ENCODE data around the gene OR13G1.

OR13G1 gene

DNA sequence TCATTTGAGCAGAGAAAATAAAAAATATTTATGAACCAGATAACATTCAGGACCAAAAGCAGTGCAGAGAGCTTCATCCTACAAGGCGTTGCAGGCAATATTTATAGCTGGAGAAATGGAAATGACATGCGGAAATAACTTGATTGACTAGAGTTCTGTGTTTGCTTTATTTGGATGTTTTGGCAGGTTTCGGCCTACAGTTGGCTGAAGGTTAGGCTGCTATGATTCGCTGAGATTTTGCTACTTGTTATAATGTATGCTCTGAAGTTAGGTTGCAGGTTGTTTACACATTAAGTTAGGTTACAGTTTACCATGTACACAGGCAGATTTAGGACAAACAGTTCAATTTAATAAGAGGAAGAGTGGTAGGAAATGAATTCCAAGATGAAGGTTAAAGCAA, 632 bp upstream of the OR13G1 start:
- Histone ChIP-seq H4K20me1 (ENCODE audit: low read depth, low read length) (no peaks in the 10 kb centered on the region), H2AFZ (ENCODE audit: low read depth, low read length, severe bottlenecking) (no peak overlapping the region), H3K4me3 (ENCODE audit: insufficient read depth, low read length, poor library complexity, severe bottlenecking) (no peak overlapping the region), H3K4me2 (ENCODE audit: low read depth, low read length, poor library complexity, severe bottlenecking) (no peak overlapping the region), H3K36me3 (ENCODE audit: low read length) (no peaks in the 10 kb centered on the region), H3K9ac (ENCODE audit: low read length) (no peak overlapping the region), H3K27me3 (ENCODE audit: low read length) (no peaks in the 10 kb centered on the region), H3K9me3 (ENCODE audit: insufficient read depth, low read length) (no peaks in the 10 kb centered on the region), H3K27ac (ENCODE audit: low read depth, low read length) (no peak overlapping the region), H3K9me2 (replicated peaks; ENCODE audit: insufficient read depth, low read length) (no peaks in the 10 kb centered on the region), H3K79me2 (ENCODE audit: insufficient read depth, low read length) (no peaks in the 10 kb centered on the region), H3F3A (ENCODE audit: insufficient read depth) (no peaks in the 10 kb centered on the region)
- no peak for TF ChIP-seq EZH2phosphoT487 (conservative IDR thresholded peaks at IDR 0.05; ENCODE audit: low read length)
- TF ChIP-seq, protein P1, sequence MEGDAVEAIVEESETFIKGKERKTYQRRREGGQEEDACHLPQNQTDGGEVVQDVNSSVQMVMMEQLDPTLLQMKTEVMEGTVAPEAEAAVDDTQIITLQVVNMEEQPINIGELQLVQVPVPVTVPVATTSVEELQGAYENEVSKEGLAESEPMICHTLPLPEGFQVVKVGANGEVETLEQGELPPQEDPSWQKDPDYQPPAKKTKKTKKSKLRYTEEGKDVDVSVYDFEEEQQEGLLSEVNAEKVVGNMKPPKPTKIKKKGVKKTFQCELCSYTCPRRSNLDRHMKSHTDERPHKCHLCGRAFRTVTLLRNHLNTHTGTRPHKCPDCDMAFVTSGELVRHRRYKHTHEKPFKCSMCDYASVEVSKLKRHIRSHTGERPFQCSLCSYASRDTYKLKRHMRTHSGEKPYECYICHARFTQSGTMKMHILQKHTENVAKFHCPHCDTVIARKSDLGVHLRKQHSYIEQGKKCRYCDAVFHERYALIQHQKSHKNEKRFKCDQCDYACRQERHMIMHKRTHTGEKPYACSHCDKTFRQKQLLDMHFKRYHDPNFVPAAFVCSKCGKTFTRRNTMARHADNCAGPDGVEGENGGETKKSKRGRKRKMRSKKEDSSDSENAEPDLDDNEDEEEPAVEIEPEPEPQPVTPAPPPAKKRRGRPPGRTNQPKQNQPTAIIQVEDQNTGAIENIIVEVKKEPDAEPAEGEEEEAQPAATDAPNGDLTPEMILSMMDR (IDR thresholded peaks at IDR 0.05; ENCODE audit: insufficient read depth, low read length, poor library complexity, severe bottlenecking): no peak

DNA sequence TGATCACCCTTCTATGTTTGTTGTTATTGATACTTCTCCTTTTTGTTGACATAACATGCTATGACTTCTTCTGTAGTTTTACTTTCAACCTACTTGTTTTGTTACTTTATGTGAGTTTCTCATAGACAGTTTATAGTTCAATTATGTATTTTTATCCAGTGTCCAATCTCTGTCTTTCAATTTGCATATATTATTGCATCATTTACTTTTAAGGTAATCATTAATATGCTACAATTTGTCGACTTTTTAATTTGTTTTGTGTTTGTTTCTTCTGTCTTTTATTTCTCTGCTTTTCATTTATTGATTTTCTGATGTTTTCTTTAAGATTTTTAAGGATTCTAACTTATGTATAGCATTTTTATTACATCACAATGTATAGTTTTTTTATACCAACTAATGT, 10.3 kb downstream of the OR13G1 start:
- no peak overlapping the region for H3K27ac ChIP-seq (ENCODE audit: low read depth, low read length)

DNA sequence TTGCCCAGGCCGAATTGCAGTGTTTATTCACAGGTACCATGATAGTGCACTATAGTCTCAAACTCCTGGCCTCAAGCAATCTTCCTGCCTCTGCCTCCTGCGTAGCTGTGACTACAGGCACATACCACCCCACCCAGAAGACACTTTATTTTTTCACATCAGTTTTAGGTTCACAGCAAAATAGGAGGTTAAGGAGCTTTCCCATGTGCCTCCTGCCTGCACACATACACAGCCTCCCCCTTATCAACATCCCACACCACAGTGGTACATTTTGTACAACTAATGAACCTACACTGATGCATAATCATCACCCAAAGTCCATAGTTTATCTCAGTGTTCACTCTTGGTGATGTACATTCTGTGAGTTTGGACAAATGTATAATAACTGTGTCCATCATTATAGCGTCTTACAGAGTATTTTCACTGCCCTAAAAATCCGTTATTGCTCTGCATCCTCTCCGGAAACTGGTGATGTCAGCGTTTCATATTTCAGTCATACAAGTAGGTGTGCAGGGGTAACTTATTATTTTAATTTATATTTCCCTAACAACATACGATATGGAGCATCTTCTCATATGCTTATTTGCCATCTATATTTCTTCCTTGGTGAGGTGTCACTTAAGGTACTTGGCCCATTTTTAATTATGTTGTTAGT, 23.2 kb downstream of the OR13G1 start:
- Histone ChIP-seq H2AFZ (ENCODE audit: low read depth, low read length, severe bottlenecking) (no peak overlapping the region), H3K27me3 (ENCODE audit: low read length) (no peaks in the 10 kb centered on the region), H3F3A (ENCODE audit: insufficient read depth) (no peaks in the 10 kb centered on the region), H3K9me3 (ENCODE audit: insufficient read depth, low read length) (no peaks in the 10 kb centered on the region), H3K9ac (ENCODE audit: low read length) (no peak overlapping the region), H3K27ac (ENCODE audit: low read depth, low read length) (no peak overlapping the region), H3K4me2 (ENCODE audit: low read depth, low read length, poor library complexity, severe bottlenecking) (no peak overlapping the region), H3K79me2 (ENCODE audit: insufficient read depth, low read length) (no peaks in the 10 kb centered on the region), H3K9me2 (replicated peaks; ENCODE audit: insufficient read depth, low read length) (no peaks in the 10 kb centered on the region), H3K4me3 (ENCODE audit: insufficient read depth, low read length, poor library complexity, severe bottlenecking) (no peak overlapping the region), H4K20me1 (ENCODE audit: low read depth, low read length) (no peaks in the 10 kb centered on the region), H3K36me3 (ENCODE audit: low read length) (no peaks in the 10 kb centered on the region)
- TF ChIP-seq EZH2phosphoT487 (conservative IDR thresholded peaks at IDR 0.05; ENCODE audit: low read length): no peak
- TF ChIP-seq, protein P1 (IDR thresholded peaks at IDR 0.05; ENCODE audit: insufficient read depth, low read length, poor library complexity, severe bottlenecking): no peak

More for the DNA sequence above, 10.3 kb downstream of the OR13G1 start:
- Histone ChIP-seq H3K36me3 (ENCODE audit: low read length) (no peaks in the 10 kb centered on the region), H3F3A (ENCODE audit: insufficient read depth) (no peaks in the 10 kb centered on the region), H3K79me2 (ENCODE audit: insufficient read depth, low read length) (no peaks in the 10 kb centered on the region), H4K20me1 (ENCODE audit: low read depth, low read length) (no peaks in the 10 kb centered on the region), H3K9me2 (replicated peaks; ENCODE audit: insufficient read depth, low read length) (no peaks in the 10 kb centered on the region), H2AFZ (ENCODE audit: low read depth, low read length, severe bottlenecking) (no peak overlapping the region), H3K9me3 (ENCODE audit: insufficient read depth, low read length) (no peaks in the 10 kb centered on the region), H3K4me2 (ENCODE audit: low read depth, low read length, poor library complexity, severe bottlenecking) (no peak overlapping the region), H3K9ac (ENCODE audit: low read length) (no peak overlapping the region), H3K4me3 (ENCODE audit: insufficient read depth, low read length, poor library complexity, severe bottlenecking) (no peak overlapping the region), H3K27me3 (ENCODE audit: low read length) (no peaks in the 10 kb centered on the region)
- no peak for TF ChIP-seq EZH2phosphoT487 (conservative IDR thresholded peaks at IDR 0.05; ENCODE audit: low read length)
- TF ChIP-seq, protein P1 (IDR thresholded peaks at IDR 0.05; ENCODE audit: insufficient read depth, low read length, poor library complexity, severe bottlenecking): no peak
